VCaP (cell line): Measurements from ENCODE around the gene ABCA13.
"Not testable (repeated sequence)": the region's sequence is repeated elsewhere in the genome, so short reads cannot be mapped to it uniquely, and the experiment has no call there.

Source experiments
- H3K27ac ChIP-seq: fragments of 450-650 bp; 2 replicates; pipeline ENCODE4 v1.5.1; 2017
- TF ChIP-seq, protein P1 (sequence below): fragments of 450-650 bp; conservative IDR thresholded peaks from 2 replicates; pipeline ENCODE4 v1.5.1; 2017; ENCODE audit warnings: mild to moderate bottlenecking, moderate library complexity

ABCA13 gene

DNA sequence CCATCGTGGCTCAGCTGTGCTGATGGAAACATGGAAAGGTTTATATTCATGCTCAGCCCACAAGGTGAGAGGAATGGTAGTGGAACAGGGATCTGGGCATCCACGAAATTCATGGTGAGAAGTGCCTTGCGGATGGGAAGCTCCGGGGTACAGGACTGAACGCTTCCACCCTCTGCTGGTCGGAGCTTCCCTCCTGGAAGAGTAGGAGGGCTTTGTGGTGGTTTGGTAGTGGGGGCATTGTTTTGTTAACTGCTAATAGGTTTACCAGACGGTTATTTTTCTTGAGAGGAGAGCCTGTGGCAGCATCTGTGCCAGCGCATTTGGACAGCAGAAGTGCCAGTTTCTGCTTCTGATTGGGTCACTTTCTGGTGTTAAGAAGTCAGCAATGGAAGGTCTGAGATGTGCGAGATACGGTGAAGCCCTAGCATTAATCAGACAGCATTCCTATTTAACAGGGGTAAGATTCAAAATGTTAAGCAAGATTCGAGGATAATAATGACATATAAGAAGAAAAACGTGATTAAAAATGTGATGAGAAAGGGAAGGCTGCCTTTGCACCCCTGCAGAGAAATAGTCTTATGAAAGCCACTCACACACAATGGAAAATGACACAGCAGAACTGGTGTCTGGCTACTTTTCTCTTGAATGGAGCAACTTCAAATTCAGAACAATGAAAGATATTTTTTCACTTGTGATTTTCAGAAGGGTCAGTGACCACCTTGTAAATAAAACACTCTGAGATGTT is 17.7 kb downstream of the ABCA13 start:
- H3K27ac ChIP-seq = no peak overlapping the region
- TF ChIP-seq, protein P1, sequence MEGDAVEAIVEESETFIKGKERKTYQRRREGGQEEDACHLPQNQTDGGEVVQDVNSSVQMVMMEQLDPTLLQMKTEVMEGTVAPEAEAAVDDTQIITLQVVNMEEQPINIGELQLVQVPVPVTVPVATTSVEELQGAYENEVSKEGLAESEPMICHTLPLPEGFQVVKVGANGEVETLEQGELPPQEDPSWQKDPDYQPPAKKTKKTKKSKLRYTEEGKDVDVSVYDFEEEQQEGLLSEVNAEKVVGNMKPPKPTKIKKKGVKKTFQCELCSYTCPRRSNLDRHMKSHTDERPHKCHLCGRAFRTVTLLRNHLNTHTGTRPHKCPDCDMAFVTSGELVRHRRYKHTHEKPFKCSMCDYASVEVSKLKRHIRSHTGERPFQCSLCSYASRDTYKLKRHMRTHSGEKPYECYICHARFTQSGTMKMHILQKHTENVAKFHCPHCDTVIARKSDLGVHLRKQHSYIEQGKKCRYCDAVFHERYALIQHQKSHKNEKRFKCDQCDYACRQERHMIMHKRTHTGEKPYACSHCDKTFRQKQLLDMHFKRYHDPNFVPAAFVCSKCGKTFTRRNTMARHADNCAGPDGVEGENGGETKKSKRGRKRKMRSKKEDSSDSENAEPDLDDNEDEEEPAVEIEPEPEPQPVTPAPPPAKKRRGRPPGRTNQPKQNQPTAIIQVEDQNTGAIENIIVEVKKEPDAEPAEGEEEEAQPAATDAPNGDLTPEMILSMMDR = no peak

DNA sequence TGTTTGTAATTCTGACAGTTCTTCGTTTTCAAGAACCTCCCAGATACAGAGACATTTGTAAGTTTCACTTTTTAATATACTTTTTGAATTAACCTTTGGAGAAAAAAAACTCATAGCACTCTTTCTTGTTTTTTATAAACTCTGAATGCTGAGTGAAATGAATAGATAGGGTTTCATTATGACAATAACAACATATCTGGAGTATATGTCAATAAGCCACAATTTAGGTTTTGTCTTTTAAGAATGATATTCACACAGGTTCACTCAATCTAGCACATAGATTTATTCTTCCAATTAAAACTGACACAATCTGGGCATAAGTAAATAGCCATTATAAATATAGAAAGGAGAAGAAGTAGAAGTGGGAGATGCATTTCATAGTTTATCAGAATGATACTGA is 21.7 kb downstream of the ABCA13 start:
- no peak overlapping the region for H3K27ac ChIP-seq
- TF ChIP-seq, protein P1 = no peak

DNA sequence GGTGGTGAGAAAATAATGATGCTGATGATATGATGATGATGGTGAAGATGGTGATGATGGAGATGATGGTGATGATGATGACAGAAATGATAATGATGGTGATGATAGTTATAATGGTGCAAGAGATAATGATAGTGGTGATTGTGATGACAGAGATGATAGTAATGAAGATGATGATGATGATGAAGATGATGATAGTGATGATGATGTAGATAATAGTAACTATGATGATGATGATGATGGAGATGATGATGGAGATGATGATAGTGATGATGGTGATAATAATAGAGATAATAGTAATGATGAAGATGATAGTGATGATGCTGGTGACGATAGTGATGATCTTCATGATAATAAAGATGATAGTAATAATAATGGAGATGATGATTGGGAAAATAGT is 22.2 kb downstream of the ABCA13 start:
- TF ChIP-seq, protein P1 = no peak
- H3K27ac ChIP-seq = no peak overlapping the region

DNA sequence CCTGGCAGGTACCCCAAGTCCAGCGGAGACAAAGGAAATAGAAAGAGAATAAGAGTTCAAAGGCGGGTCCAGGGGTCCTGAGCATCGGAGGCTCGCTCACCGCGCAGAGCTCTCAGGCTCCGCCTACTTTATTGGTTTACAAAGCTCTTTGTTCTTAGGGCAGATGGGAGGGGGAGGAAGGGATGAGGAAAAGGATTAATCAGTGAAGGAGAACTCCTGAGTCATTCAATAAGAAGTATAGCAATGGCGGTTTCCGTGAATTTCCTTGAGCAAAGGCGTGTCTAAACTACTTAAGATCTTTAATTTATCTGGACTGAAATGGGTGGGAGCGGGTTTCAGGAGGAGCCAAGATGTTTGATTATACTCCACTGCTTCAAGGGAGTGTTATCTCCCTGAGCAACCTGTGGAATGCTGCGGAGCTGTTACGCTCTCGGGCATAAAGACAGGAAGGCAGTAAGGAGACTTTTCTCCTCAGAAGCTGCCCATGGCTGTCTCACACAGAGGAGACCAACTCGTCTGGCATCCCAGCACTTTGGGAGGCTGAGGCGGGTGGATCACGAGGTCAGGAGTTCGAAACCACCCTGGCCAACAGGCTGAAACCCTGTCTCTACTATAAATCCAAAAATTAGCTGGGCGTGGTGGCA is 29.8 kb downstream of the ABCA13 start:
- H3K27ac ChIP-seq = not testable (repeated sequence)

DNA sequence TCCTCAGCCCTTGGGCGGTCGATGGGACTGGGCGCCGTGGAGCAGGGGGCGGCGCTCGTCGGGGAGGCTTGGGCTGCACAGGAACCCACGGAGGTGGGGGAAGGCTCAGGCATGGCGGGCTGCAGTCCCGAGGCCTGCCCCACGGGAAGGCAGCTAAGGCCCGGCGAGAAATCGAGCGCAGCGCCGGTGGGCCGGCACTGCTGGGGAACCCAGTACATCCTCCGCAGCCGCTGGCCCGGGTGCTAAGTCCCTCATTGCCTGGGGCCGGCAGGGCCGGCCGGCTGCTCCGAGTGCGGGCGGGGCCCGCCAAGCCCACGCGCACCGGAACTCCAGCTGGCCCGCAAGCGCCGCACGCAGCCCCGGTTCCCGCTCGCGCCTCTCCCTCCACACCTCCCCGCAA is 31.7 kb downstream of the ABCA13 start:
- H3K27ac ChIP-seq = not testable (repeated sequence)

DNA sequence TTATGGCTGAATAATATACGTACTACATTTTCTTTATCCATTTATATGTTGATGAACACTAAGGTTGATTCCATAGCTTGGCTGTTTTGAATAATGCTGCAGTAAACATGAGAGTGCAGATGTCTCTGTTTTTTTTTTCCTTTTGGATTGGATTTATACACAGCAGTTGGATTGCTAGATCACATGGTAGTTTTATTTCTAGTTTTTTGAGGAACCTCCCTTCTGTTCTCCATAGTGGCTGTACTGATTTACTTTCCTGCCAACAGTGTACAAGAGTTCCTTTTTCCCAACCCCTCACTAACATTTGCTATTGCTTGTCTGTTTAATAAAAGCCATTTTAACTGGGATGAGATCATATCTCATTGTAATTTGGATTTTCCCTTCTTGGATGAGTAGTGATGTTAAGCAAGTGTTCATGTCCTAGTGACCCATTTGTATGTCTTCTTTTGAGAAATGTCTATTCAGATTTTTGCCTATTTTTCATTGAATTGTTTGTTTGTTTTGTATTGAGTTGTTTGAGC is 36.0 kb downstream of the ABCA13 start:
- TF ChIP-seq, protein P1 = no peak
- H3K27ac ChIP-seq = no peak overlapping the region

DNA sequence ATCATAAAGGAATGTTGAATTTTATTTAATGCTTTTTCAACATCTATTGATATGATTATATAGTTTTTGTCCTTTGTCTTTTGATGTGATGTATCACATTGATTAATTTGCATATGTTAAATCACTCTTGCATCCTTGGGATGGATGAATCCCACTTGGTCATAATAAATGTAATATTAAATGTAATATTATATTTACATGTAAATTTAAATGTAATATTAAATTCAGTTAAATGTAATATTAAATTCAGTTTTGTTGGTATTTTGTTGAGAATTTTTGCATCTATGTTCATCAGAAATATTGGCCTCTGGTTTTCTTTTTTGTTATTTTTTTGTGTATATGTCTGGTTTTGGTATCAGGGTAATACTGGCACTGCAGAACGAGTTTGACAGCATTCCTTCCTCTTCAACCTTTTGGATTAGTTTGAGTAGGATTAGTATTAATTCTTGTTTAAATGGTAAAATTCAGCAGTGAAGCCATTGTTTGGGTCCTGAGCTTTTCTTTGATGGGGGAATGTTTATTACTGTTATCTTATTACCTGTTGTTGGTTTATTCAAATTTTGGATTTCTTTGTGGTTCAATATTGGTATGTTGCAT is 37.8 kb downstream of the ABCA13 start:
- TF ChIP-seq, protein P1 = no peak
- H3K27ac ChIP-seq = no peak overlapping the region

DNA sequence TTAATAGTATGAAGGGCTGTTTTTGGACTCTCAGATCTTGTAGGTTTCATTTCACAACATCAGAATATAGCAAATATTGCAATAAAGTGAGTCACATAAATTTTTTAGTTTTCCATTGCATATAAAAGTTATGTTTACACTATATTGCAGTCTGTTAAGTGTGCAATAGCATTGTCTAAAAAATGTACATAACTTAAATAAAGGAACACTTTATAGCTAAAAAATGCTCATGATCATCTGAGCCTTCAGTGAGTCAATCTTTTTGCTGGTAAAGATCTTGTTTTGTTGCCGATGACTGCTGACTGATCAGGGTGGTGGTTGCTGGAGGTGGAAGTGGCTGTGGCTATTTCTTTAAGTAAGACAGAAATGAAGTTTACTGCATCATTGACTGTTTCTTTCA is 42.0 kb downstream of the ABCA13 start:
- H3K27ac ChIP-seq = no peak overlapping the region
- TF ChIP-seq, protein P1 = no peak
